ENCODE results near the gene GCSAM.
A peak's percentile ranks its signal among the peaks of the same experiment; 100 is the strongest.

Gene GCSAM

GRCh38 chr3:112129925-112130637 is 3.0 kb downstream of the GCSAM start:
- no peak for DNase-seq (ENCODE audit: low read depth in 2 of 2)

- DNase-seq (ENCODE audit: low read depth in 2 of 2) = peak; percentile 17 to 21
Measured at GRCh38 chr3:112128843-112129727, 4.0 kb downstream of the GCSAM start.

- DNase-seq (ENCODE audit: low read depth in 2 of 2) = no peak
Measured at GRCh38 chr3:112127522-112128494, 5.2 kb downstream of the GCSAM start.

DNA sequence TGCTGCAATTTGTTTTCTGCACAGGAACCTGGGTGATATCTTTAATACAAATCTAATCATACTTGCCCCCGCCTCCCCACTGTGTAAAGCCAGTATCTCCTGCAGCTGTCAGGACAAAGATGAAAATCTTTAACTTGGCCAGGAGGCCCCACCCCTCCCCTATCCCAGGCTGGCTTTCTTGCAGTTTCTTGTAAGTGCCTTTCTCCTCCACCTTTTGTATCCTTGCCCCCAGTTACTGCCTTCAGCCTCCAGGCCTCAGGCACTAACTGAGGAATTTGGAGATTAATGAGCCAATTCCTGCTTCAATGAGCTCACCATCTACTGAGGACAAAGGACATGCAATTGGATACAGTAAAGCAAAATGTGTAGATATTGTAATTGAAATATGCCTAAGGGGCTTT is 6.5 kb downstream of the GCSAM start:
- no peak for DNase-seq (ENCODE audit: low read depth in 2 of 2)

- DNase-seq (ENCODE audit: low read depth in 2 of 2) = no peak
Measured at GRCh38 chr3:112124907-112125607, 8.0 kb downstream of the GCSAM start.

DNA sequence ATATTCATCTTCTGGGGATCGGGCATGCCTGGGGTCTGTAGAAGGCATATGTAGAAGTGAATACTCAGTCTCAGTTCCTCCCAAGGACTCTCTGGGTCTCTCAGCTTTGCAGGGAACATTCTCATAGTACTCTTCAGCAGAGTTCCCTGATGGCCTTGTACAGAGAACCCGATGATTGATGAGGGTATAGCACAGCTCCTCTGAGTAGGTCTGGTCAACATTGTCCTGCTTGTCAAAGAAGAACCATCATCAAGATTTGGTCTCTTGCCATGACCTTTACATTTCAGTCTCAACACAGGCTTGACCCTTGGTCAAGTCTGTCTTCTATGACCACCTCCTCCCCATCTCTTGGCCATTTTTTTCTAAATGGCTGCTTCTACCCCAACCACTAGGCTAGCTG is 9.5 kb downstream of the GCSAM start:
- DNase-seq (ENCODE audit: low read depth in 2 of 2) = no peak

- no peak for DNase-seq (ENCODE audit: low read depth in 2 of 2)
Measured at GRCh38 chr3:112122870-112123269, 10.2 kb downstream of the GCSAM start.

DNA sequence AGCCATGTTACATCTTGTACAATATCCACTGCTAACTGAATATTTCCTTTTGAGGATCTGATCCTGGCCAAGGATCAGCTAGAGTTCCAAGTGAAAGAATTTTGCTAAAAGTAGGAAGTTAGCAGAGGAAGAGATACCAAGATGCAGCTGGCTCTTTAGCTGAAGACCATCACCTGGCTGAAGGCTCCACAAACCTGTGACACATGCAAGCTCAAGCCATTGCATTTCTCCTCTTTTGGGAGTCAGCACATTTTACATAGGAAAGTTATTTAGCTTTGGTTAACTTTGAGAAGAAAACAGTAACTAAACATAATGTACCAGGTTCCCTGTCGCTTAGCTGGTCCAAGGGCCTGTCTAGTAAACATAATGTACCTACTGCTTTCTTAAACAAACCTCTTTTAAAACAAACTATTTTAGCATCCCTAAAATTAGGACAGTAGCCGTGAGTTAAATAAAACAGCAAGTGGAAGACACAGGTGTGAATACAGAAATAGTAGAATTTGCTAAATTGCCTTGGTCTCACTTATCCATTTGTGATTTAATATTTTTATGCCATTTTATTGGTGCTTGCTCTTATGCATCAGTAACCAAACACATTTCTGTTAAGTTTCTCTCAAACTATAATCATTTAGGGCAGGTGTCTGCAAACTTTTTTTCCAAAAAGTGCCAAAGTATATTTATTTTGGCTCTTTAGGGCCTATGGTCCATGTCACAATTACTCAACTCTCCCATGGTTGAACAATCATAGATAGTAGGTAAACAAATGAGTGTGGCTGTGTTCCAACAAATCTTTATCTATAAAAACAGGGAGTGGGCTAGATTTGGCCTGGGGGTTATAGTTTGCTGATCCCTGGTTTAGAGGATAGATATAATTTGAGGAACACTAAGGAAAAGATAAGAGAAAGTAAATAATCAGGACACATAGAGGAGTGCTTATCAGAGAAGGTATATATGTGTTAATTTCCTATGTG is 11.2 kb downstream of the GCSAM start:
- no peak for DNase-seq (ENCODE audit: low read depth in 2 of 2)

- DNase-seq (ENCODE audit: low read depth in 2 of 2) = no peak
Measured at GRCh38 chr3:112119962-112120836, 12.8 kb downstream of the GCSAM start.

DNA sequence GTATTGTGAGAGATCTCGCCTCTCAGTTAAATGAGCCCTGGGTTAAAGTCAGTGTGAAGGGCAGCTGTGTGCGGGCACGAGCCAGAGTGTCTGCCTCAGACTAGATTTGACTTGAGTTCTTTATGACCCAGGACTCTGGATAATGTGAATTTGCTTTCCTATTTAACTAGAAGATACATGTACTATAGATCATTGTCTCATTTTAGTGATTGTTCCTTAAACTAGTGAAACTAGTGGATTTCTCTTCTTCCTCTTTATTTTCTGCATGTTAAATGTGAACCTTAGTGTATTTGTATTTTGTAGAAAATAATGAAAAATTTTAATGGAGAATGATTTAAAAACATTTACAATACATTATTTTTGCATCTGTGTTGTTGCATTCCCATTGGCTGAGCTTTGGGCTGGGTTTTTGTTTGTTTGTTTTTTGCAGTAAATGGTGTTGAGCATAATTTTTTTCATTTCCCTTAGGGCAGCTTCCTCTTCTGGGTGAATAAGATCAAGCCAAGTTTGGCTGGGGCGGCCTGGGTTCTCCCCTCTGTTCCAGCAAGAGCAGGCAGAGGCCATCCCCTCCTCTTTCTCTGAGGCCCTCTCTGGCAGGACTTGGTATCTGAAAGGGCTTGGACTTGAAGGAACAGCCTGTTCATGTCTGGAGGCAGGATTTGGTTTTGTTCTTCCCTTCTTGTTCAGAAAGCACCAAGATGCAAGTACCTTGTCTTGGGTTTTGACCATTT is 15.0 kb downstream of the GCSAM start:
- DNase-seq (ENCODE audit: low read depth in 2 of 2) = no peak

GRCh38 chr3:112117415-112117814 is 15.6 kb downstream of the GCSAM start:
- no peak for DNase-seq (ENCODE audit: low read depth in 2 of 2)

GRCh38 chr3:112116748-112117186 is 16.3 kb downstream of the GCSAM start:
- DNase-seq (ENCODE audit: low read depth in 2 of 2) = no peak

DNA sequence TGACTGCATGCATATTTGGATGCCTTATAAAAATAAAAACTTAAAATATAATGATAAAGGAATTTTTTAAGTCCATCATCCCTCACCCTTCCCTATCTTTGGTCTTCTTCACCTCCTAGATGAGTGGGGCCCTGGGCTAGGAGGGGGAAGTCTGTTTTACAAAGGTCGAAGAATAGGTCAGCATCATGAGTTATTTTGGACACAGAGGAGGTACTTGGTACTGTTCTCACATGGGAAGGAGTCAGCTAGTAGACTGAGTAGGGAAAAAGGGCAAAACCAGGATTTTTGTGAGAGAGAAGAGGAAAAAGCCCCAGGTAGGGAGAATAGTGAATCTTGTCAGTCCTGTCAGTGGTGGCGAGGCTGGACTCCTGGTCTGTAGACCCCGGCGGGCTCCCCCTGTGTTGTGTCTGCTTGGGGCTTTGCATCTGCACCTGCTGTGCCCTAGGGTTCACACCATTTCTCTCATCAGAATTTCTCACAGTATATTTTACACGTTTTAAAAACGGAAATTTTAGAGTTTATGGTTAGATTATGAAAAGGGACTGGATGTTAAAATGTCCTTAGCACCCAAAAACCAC is 17.2 kb downstream of the GCSAM start:
- no peak for DNase-seq (ENCODE audit: low read depth in 2 of 2)

GRCh38 chr3:112115161-112115739 is 17.8 kb downstream of the GCSAM start:
- no peak for DNase-seq (ENCODE audit: low read depth in 2 of 2)

- DNase-seq (ENCODE audit: low read depth in 2 of 2) = no peak
Measured at GRCh38 chr3:112114576-112115160, 18.4 kb downstream of the GCSAM start.

DNA sequence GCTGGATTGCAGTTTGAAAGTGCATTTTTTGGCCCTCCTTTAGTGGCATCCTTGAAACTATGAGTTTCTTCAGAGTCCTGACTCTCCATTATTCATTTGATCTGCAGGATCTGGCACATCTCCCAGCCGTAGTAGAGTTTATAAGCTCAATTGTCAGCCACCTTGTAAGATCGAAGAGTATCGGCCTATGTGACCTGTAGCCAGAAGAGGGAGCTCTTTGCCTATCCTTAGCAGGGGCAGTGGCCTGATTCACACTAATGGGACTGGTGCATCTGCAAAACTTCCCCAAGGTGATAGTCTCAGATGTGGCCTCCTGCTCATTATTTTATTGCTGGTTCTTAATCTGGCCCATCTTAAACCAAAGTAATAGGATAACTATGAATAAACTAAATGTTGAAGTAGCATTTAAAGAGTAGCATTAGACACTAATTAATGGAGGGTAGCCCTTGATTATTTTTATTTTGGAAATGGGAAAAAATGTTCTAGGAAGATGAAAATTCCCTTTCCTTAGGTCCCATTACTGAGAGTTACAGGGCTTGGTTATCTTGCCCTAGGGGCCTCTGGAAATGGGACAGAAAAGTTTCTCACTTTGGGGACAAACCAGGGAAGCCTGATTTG is 21.2 kb downstream of the GCSAM start:
- DNase-seq (ENCODE audit: low read depth in 2 of 2) = peak in 1 of 2 donors; percentile 39

GRCh38 chr3:112109322-112109721 is 23.7 kb downstream of the GCSAM start:
- no peak for DNase-seq (ENCODE audit: low read depth in 2 of 2)
